ENCODE measurements around the gene USE1. TPM values are rescaled to one million over a fixed set of nuclear protein-coding genes. Genes with fewer than 3 reads are reported as not detected.

The USE1 gene
- total and polyA plus RNA-seq, 2 of the 4 experiments (the other 2 are of a cell fraction) = 17.2 to 24.2 TPM

DNA sequence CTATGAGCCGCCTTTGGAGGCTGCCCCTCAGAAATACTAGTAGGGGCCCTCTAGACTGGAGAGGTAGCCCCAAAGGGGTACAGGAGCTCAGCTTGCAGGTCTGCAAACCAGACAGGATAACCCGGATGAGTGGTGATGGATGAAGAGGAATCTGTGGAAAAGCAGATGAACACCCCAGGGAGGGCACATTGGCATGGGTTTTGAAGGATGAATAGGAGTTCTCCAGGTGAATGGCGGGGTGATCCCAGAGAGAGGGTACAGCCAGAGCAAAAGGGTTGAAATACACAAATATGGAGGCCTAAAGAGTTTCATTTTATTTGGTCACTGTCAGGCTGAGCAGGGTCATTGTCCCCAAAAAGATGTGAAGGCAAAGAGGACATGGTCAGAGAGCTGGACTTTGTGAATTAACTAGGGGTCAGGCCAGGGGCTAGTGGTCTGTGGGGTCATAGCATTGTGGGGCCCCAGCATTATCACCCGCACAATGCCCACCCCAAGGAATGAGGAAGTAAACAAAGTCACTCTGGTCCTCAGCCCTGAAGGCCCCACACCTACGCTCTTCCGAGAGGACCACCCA, 25.8 kb downstream of the USE1 start:
- H3K4me2 ChIP-seq (ENCODE audit: low read depth, low read length) = no peak overlapping the region
- H3K14ac ChIP-seq (replicated peaks; ENCODE audit: low read depth, low read length) = no peak overlapping the region
- WGBS, 2 experiments (ENCODE audit: extremely low coverage in 2 of 2, insufficient read length in 1 of 2) = 93% methylated on average over 4 of the region's 6 CpGs; no CpG with 5 or more reads in 1 of the 2 experiments
- no peak overlapping the region for H2AFZ ChIP-seq (replicated peaks; ENCODE audit: low read length, poor library complexity)
- H3K23ac ChIP-seq (ENCODE audit: low read depth, low read length) = no peak overlapping the region
- H2BK5ac ChIP-seq (ENCODE audit: low read depth, low read length, poor library complexity, severe bottlenecking) = no peak overlapping the region
- peaks cover 6% of the 10 kb centered on the region; the same call in 1 of the 2 replicates for H3K9me1 ChIP-seq (ENCODE audit: insufficient read depth, low read length)
- no peaks in the 10 kb centered on the region for H3K9me3 ChIP-seq (ENCODE audit: control insufficient read depth, insufficient read depth, low read length)
- H3K9ac ChIP-seq (ENCODE audit: low read depth, low read length) = no peak overlapping the region
- no peak overlapping the region for H2AK9ac ChIP-seq (replicated peaks; ENCODE audit: low read depth, low read length, poor library complexity)
- H2BK20ac ChIP-seq (ENCODE audit: low read depth, low read length) = no peak overlapping the region
- no peak overlapping the region for H4K8ac ChIP-seq (ENCODE audit: low read depth in 2 of 2, low read length in 2 of 2)
- H3K56ac ChIP-seq (ENCODE audit: extremely low read depth, insufficient read depth, low read length) = no peak overlapping the region
- peaks cover 19% of the 10 kb centered on the region for H3K36me3 ChIP-seq (ENCODE audit: control insufficient read depth, insufficient read depth, low read length)
- no peak overlapping the region for H2BK15ac ChIP-seq (ENCODE audit: low read depth, low read length)
- H3K27me3 ChIP-seq (ENCODE audit: control insufficient read depth, insufficient read depth, low read length) = no peaks in the 10 kb centered on the region
- intact Hi-C loops (cut with micrococcal nuclease) (no loop called here), dilution Hi-C loops (cut with HindIII; ENCODE audit: low sequenced_read_pairs, unreplicated experiment) (no loop called here), in situ Hi-C loops (cut with MboI; ENCODE audit: low sequenced_read_pairs) (no loop called here)
- no peak overlapping the region for H3K18ac ChIP-seq (ENCODE audit: low read depth, low read length)
- H4K91ac ChIP-seq (ENCODE audit: insufficient read depth, low read depth, low read length) = no peak overlapping the region
- no peak for ATAC-seq (ENCODE audit: low read depth)
- peaks cover 8% of the 10 kb centered on the region; the same call in 1 of the 2 replicates for H3K4me1 ChIP-seq (ENCODE audit: control insufficient read depth, insufficient read depth, low read length)
- CTCF ChIA-PET = no interaction called here
- H3K4ac ChIP-seq (ENCODE audit: low read depth, low read length) = no peak overlapping the region
- H2BK120ac ChIP-seq (ENCODE audit: low read depth, low read length) = no peak overlapping the region
- POLR2A ChIA-PET (ENCODE audit: unreplicated experiment) = no interaction called here
- TF ChIP-seq CHD1 (IDR thresholded peaks at IDR 0.05; ENCODE audit: low read depth, low read length) (no peak), MAFK (IDR thresholded peaks at IDR 0.05; ENCODE audit: low read depth, low read length) (no peak)
- H4K5ac ChIP-seq (ENCODE audit: low read depth, low read length) = no peak overlapping the region
- no peak overlapping the region for H3K4me3 ChIP-seq (ENCODE audit: insufficient read depth, low read depth, low read length)
- H3K79me1 ChIP-seq (ENCODE audit: low read depth in 1 of 2, low read length in 2 of 2) = peaks cover 32 to 62% of the 10 kb centered on the region in 2 experiments
- peaks cover 28% of the 10 kb centered on the region for H4K20me1 ChIP-seq (ENCODE audit: insufficient read depth, low read length)
- no TSS peak for BruUV-seq (replicated peaks)
- no peak overlapping the region for H3K27ac ChIP-seq (ENCODE audit: insufficient read depth, low read length)
- no peak overlapping the region for H2AK5ac ChIP-seq (ENCODE audit: low read depth, low read length)
- DNase-seq = no peak

Data from IMR-90 (cell line).